NCI-H446 (cell line): ENCODE data around the gene AGPAT4.
"Not testable (repeated sequence)": the region's sequence is repeated elsewhere in the genome, so short reads cannot be mapped to it uniquely, and the experiment has no call there.

ENCODE experiments used
- DNase-seq, 2 experiments: peaks; one replicate each; lab custom pipeline; 2025; lab: John Stamatoyannopoulos, UW

AGPAT4 gene

GRCh38 chr6:161273752-161274487, at the start of gene AGPAT4:
Gene AGPAT4 (minus strand): TSS chr6:161274061. CDS start chr6:161232213, 41,848 bp downstream.
- DNase-seq, result peak; percentile 88 to 92

GRCh38 chr6:161319231-161319630, 45.4 kb upstream of the AGPAT4 start:
- DNase-seq, result no peak

GRCh38 chr6:161318456-161318855, 44.6 kb upstream of the AGPAT4 start:
- DNase-seq, result no peak

- DNase-seq, result no peak
Observed at GRCh38 chr6:161316531-161316930, 42.7 kb upstream of the AGPAT4 start.

- not testable (repeated sequence) for DNase-seq
Observed at GRCh38 chr6:161315246-161315917, 41.5 kb upstream of the AGPAT4 start.

- DNase-seq, result not testable (repeated sequence)
Observed at GRCh38 chr6:161314541-161315245, 40.8 kb upstream of the AGPAT4 start.

GRCh38 chr6:161313940-161314509, 40.2 kb upstream of the AGPAT4 start:
- DNase-seq, result no peak

GRCh38 chr6:161313475-161313874, 39.6 kb upstream of the AGPAT4 start:
- not testable (repeated sequence) for DNase-seq

GRCh38 chr6:161309774-161310173, 35.9 kb upstream of the AGPAT4 start:
- DNase-seq, result not testable (repeated sequence)

GRCh38 chr6:161308075-161308655, 34.3 kb upstream of the AGPAT4 start:
- DNase-seq, result no peak

GRCh38 chr6:161305860-161306259, 32.0 kb upstream of the AGPAT4 start:
- no peak for DNase-seq

GRCh38 chr6:161303628-161304340, 29.9 kb upstream of the AGPAT4 start:
- DNase-seq, result no peak

GRCh38 chr6:161302949-161303348, 29.1 kb upstream of the AGPAT4 start:
- DNase-seq, result no peak

- DNase-seq, result no peak
Observed at GRCh38 chr6:161301338-161301737, 27.5 kb upstream of the AGPAT4 start.

- DNase-seq, result no peak
Observed at GRCh38 chr6:161300823-161301222, 27.0 kb upstream of the AGPAT4 start.

- DNase-seq, result no peak
Observed at GRCh38 chr6:161299726-161300125, 25.9 kb upstream of the AGPAT4 start.

GRCh38 chr6:161295784-161296183, 21.9 kb upstream of the AGPAT4 start:
- DNase-seq, result no peak

- no peak for DNase-seq
Observed at GRCh38 chr6:161292650-161293281, 18.9 kb upstream of the AGPAT4 start.

GRCh38 chr6:161292145-161292544, 18.3 kb upstream of the AGPAT4 start:
- DNase-seq, result no peak

GRCh38 chr6:161290751-161291150, 16.9 kb upstream of the AGPAT4 start:
- DNase-seq, result no peak

- DNase-seq, result no peak
Observed at GRCh38 chr6:161284653-161285052, 10.8 kb upstream of the AGPAT4 start.
